NCI-H748 (cell line): Measurements from ENCODE around the gene FRMD1.
A peak's percentile ranks its signal among the peaks of the same experiment; 100 is the strongest.

Experiments used
- DNase-seq: peaks from one replicate; lab custom pipeline; 2025; ENCODE audit not compliant: unreplicated experiment; lab: John Stamatoyannopoulos, UW

The FRMD1 gene

GRCh38 chr6:168043848-168044415 is 35.1 kb downstream of the FRMD1 start:
- DNase-seq = no peak

DNA sequence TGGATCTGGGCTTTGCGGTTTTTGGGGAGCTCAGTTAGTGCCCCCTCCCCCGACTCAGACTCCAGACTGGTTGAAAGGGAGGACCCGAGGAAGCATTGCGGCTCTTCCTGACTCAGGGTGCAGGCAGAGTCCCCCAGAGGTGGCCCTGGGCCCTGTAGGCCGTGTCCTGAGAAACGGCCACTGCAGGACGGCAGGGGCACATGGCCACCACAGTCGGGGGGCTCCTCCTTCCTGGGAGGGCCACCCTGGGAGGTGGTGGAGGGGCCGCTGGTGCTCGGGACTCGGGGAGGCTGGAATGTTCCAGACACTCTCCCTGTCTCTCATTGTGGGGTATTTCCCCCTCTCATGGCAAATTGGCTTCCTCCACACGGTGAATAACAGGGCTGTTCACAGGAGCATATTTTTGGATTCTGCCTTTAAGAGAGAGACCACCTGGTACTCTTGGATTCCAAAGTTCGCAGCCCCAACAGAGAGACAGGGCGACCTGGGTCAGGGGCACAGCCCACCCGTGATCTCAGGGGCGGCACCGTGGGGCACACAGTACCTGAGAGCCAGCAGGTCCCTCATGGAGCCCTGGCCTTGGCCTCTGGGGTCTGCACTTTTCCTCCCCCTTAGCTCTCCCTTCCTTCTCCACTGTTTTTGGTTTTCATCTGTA is 35.7 kb downstream of the FRMD1 start:
- no peak for DNase-seq

DNA sequence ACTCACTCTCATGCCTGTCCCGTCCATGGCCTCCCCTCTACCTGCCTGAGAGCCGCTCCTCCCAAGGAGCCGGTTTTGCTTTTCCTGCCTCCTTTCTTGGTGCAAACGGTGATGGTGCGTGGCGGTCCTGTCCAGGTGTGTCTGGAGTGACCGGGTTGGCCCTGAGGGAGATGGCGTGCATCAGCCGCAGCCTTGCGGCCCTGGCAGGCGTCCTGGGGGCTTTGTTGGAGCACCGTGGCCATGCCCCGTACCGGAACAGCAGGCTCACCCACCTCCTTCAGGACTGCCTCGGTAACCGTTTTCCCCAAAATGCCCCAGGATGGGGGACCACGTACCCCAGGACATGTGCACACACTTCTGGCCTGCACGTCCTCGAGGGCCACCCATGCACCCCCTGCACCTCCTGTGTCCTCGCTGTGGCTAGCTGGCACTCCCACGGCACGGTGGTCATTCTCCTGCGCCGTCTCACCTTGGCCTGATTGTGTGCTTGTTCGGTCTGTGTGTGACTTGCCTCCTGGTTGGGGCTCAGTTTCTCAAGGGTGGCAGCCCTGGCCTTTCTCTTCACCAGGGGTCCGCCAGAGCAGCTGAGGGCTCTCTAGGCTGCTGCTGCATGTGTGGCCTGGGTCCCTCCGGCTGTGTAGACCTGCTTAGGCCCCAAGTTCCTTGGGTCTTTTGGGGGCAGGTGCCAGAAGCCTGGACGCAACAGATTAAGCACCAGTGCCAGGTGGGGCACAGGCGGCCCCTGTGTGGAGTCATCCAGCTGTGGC is 36.4 kb downstream of the FRMD1 start:
- DNase-seq = no peak

DNA sequence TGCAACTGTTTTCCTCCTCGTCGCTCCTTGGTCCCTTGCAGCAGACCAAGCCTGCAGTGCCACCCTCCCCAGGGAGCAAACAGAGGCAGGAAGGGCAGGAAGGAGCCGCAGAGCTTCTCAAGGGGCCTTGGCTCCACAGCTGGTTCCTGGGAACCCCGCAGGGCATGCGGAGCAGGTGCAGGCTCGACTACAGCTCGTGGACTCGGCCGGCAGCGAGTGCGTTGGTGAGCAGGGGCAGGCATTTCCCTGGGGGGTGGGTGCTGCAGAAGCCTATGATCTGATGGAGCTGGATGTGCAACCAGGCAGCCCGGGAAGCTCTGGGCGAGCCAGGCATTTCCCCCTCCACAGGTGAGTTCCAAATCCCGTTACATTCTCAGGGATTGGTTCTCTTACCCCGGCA is 37.1 kb downstream of the FRMD1 start:
- no peak for DNase-seq

DNA sequence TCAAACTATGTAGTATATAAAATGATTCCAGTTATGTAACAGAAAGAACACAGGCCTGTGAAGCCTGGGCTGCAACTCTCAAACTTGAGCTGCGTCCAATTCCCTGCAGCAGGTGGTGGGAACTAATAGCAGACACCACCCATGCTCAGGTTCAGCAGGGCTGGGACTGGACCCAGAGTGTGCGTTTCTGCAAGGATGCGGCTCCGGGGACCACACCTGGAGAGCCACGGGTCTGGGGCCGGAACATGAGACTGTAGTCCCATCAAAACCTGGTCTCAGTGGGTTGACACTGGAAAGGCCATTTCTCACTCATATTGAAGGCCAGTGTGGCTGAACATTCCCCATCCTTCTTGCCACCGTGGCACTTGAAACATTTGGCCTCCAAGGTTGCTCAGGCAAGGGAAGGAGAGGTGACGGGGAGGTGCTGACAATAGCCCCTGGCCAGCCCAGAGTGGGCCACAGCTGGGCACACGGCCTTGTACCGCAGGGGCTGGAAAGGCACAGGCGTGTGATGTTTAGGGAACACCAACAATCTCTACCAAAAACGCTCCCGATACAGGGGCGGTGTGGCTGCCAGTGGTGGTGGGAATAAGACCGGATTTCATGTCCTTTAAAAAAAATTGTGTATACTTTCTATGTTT is 38.0 kb downstream of the FRMD1 start:
- DNase-seq = no peak

DNA sequence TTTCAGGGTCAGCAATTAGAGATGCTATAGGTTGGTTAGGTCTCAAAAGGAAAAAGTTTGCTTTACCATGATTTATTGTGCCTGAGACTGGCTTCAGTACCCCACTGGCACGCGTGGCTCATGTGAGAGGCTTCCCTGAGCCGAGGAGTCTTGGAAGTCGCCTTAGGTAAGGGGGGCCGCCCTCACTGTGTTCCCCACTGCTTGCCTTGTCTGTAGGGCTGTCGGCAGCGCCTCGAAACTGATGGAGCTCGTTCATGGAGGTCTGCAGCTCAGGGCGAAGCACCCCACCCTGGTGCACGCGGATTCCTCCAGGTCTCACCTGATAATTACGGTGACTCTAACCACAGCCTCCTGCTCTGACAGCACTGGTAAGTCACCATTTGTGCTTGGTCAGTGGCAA is 39.2 kb downstream of the FRMD1 start:
- DNase-seq = no peak

- no peak for DNase-seq
Measured at GRCh38 chr6:168039301-168039700, 39.7 kb downstream of the FRMD1 start.

- no peak for DNase-seq
Measured at GRCh38 chr6:168038576-168039140, 40.4 kb downstream of the FRMD1 start.

GRCh38 chr6:168037856-168038255 is 41.2 kb downstream of the FRMD1 start:
- DNase-seq = peak; percentile 31

DNA sequence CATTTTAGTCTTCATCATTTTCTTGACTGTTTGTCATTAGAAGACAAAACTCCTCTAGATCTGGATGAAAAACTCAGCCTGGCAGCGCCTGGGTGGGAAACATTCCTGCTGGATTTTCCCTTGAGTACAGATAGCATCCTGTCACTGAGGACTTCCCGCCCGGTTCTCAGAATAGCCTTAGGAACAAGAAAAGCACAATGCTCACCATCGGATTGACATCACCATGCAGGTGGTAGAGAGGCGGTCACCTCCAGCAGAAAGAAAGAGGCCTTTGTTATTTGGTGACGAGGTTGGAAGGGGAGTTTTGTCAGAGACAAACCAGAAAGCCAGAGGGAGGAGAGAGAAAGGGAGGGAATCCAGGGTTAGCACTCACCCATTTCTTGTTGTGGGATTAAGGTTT is 41.8 kb downstream of the FRMD1 start:
- peak; percentile 46 for DNase-seq

GRCh38 chr6:168035661-168036545 is 43.1 kb downstream of the FRMD1 start:
- DNase-seq = peak; percentile 72

DNA sequence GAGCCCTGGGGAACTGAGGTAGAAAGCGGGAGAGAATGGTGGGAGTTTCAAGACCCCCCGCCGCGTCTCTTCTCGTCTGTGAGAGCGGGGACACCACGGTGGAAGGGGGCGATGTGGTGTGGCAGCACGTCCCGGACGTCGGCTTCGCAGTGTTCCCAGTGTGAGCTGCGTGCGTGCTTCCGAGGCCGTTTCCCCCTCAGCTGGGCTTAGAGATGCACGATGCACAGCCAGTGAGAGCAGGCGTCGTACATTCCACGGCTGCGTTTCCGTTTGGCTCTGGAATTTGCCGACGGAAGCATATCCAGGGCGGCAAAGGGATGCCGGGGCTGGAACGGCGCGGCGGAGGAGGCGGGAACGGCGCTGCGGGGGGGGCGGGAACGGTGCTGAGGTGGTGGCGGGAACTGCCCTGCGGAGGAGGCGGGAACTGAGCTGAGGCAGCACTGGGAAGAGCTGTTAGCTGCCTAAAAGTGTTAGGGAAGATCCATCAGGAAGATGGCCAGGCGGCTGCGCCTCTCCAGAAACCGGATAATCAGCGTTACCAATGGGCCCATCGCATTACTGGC is 43.8 kb downstream of the FRMD1 start:
- DNase-seq = peak; percentile 73

DNA sequence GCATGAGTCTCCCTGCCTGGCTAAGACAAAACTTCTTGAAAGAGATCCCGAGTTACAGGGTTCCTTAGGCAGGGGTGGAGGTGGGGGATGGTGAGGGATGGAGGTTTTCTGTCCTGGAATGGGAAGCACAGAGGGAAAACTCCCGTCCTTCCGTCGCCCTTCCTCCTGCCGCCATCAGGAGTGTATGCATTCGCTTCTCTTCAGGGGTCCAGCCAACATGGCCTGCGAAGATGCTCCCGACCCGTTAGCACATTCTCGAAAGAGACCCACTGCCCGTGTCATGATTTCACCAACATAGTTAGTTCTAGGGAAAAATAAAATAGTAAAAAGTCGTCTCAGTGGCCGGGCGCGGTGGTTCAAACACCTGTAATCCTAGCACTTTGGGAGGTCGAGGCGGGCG is 44.5 kb downstream of the FRMD1 start:
- no peak for DNase-seq

- DNase-seq = no peak
Measured at GRCh38 chr6:168033791-168034190, 45.2 kb downstream of the FRMD1 start.

DNA sequence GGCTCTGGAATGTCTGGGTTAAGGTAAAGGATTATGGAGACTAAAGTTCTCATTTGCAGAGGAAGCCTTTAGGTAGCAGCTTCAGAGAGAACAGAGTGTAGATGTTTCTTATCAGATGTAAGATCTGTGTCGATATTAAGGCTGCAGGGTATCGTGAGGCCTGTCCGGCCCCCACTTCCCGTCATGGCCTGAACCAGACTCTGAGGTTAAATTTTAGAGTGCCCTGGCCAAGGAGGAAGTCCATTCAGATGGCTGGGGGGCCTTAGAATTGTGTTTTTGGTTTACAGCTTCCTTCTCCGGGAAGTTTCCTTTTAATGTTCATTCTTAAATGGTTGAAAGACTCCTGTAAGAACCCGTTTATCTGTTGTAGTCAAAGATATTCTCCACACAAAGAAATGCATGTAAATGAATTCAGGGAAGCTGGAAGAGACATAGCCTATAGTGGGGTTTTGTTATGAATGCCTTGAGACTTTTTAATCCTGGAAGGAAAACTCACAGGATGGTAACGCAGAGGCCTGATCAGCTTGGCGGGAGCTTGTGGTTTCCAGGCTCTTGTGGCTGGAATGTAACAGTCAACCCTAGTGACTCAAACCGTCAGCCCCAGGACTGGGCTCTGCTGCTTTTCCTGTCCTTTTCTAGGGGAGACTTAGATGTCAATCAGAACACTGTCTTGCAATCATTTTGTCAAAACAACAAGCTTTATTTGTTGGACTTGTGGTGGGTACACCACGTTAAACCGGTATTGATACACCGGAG is 46.8 kb downstream of the FRMD1 start:
- no peak for DNase-seq

GRCh38 chr6:168031411-168031971 is 47.5 kb downstream of the FRMD1 start:
- DNase-seq = no peak

GRCh38 chr6:168030908-168031307 is 48.1 kb downstream of the FRMD1 start:
- no peak for DNase-seq

GRCh38 chr6:168030218-168030746 is 48.7 kb downstream of the FRMD1 start:
- no peak for DNase-seq
